GM19395 (cell line): ENCODE measurements around the gene CDC42SE2.

Source experiments
- ATAC-seq: cut with Tn5 transposase; IDR thresholded peaks from one replicate; pipeline ENCODE4 v1.9.1; 2021; ENCODE audit warnings: mild to moderate bottlenecking, moderate library complexity; ENCODE audit not compliant: unreplicated experiment

The CDC42SE2 gene

GRCh38 chr5:131426011-131426410, 162.2 kb downstream of the CDC42SE2 start:
- ATAC-seq, result no peak

GRCh38 chr5:131430794-131431193, 166.9 kb downstream of the CDC42SE2 start:
- ATAC-seq, result no peak

- no peak for ATAC-seq
Observed at GRCh38 chr5:131431794-131432193, 167.9 kb downstream of the CDC42SE2 start.

- ATAC-seq, result no peak
Observed at GRCh38 chr5:131433109-131433508, 169.3 kb downstream of the CDC42SE2 start.

- no peak for ATAC-seq
Observed at GRCh38 chr5:131436081-131436480, 172.2 kb downstream of the CDC42SE2 start.

- no peak for ATAC-seq
Observed at GRCh38 chr5:131441184-131441583, 177.3 kb downstream of the CDC42SE2 start.
